GM19099 (cell line): ENCODE data around the gene CWC15.

Experiments used
- POLR2A ChIP-seq: IDR thresholded peaks from 3 replicates; pipeline ENCODE4 v1.6.1; 2011; ENCODE audit warnings: low read depth; ENCODE audit not compliant: insufficient read length; ENCODE audit errors: extremely low read depth

Gene CWC15

GRCh38 chr11:94932503-94932902 is 40.9 kb downstream of the CWC15 start:
- no peak for TF ChIP-seq POLR2A

DNA sequence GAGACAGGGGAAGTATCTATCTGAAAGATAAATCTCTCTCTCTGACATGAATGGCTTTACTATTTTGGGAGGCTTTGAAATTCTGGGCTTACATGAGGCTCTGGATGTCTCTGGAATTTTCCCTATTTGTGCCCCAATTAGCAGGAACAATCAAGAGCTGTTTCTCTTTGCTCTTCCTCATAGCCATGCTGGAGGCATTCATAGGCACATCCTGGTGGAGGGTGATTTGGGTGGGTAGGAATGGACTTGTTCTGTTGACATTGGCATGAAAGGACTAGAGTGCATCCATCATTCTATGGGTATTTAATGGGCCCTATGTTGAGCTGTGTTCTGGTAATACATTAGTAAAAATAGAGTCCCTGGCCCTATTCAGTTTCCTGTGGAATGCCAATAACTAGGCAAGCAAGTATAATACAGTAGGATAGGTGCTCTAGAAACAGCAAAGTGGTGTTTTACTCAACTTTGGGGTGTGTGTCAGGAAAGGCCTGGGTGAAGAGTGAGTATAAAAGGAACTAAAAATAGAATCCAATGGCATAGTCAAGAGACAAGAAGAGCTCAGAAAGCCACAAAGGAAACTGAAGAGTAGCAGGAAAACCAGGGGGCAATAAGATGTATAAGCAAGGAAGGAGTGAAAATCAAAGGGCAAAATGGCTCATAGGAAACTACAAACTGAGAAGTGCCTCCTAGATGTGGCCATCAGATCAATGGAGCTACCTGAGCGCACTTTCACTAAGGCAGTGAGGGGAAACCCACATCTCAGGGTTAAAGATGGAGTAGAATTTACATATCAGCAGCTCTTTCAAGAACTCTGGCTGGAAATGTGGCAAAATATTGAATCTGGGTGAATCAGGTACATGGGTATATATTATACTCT is 45.0 kb downstream of the CWC15 start:
- no peak for TF ChIP-seq POLR2A

DNA sequence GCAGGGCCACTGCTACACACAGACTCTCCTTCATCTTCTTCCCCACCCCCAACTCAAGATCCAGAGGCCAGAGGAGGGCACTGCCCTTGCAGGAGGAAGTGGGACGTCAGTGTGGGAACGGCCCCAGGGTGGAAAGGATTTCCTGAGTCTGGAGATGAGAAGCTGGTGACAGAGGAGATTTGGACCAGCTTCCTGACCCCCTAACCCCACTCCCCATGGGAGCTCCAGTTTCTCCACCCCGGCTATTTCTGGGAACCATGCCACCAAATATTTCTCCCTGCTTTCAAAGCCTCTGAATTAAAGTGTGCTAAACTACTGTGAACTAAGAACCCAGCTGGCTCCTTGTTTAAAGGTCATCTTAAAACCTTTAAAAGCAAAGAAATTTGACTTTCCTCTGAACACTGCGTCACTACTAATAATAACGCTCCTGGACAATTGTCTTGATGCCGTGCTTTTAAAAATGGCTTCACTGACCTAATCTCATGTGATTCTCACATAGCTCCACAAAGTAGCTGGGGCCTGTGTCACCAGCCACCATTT is 46.6 kb downstream of the CWC15 start:
- no peak for TF ChIP-seq POLR2A

DNA sequence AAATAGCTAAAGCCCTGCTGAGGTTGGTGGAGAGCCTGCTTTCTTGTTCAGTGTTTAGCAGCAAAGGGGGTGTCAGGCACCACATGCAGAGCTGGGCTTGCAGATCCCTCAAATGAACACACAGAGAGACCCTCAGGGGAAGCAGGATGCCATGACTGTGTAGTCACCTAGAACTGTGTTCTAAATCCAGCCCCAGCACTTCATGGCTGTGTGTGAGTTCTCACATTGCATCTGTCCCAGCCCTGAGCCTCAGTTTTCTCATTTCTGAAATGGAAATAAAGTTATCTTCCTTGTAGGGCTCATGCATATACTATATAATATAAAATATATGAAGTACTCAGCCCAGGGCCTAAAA is 47.1 kb downstream of the CWC15 start:
- TF ChIP-seq POLR2A, result no peak

DNA sequence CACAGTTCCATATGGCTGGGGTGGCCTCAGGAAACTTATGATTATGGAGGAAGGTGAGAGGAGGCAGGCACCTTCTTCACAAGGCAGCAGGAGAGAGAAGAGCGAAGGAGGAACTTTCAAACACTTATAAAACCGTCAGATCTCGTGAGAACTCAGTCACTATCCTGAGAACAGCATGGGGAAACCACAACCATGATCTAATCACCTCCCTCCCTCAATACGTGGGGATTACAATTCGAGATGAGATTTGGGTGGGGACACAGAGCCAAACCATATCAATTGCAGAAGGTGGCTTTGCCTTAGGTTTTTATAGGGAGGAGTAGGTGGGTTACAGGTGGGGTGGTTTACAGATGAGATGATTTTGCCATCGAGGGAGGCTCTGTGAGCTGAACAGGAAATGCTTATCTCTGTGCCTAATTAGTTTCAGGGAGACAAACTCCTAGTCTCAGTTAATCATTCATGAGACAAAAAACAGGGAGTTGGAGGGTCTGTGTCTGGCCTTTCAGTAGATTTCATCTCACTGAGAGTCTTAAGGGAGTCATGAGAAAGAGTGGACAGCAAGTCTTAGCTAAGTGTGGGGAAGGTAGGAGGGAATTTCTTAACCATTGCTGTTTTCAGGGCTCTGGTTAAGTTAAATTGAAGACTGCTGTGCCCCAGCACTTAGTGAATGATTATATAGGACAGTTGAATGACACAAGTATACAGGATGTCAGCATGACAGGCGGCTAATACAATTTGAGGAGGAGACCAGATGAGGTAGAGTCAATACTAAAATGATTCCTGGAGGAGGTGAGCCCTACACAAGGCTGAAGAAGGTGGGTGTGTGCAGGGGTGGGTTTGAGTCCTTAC is 47.7 kb downstream of the CWC15 start:
- TF ChIP-seq POLR2A, result no peak

DNA sequence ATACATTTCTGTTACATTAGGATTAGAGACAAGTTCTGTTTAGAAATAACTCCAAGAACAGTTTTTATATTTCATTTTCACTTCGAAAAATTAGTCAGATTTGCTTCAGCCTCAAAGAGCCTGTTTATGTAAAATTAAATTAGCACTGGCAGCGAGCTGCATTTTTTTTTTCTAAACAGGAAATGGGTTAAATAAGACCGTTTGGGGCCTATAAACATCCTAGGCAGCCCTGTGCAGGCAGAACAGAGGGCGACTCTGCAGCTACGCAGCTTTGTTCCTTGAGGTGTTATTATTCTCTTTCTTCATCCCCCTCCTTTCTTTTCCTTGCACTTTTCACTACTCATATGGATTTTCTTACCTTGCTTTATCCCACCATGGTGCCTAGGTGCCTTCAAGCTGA is 48.7 kb downstream of the CWC15 start:
- no peak for TF ChIP-seq POLR2A

GRCh38 chr11:94924171-94924572 is 49.2 kb downstream of the CWC15 start:
- TF ChIP-seq POLR2A, result no peak

GRCh38 chr11:94923004-94923334 is 50.4 kb downstream of the CWC15 start:
- no peak for TF ChIP-seq POLR2A

- no peak for TF ChIP-seq POLR2A
Measured at GRCh38 chr11:94922321-94923003, 50.9 kb downstream of the CWC15 start.

GRCh38 chr11:94920311-94920710 is 53.0 kb downstream of the CWC15 start:
- no peak for TF ChIP-seq POLR2A

- no peak for TF ChIP-seq POLR2A
Measured at GRCh38 chr11:94912806-94913205, 60.5 kb downstream of the CWC15 start.
